Prostate gland (tissue), 2 donors: Measurements from ENCODE around the gene PAK1IP1.

Source experiments
- POLR2AphosphoS5 ChIP-seq: sonication (generic); formaldehyde crosslinking; IDR thresholded peaks from one replicate; pipeline ENCODE4 v1.6.1; 2017; ENCODE audit warnings: antibody characterized with exemption
- TF ChIP-seq, protein P1 (sequence below), 4 experiments: fragments of 200-600 bp in 2 of 4; fragments of 450-650 bp in 2 of 4; sonication (generic) in 2 of 4; IDR thresholded peaks; 1 replicate in 3 of 4; 2 replicates in 1 of 4; pipeline ENCODE4 v1.5.1; 2016 to 2019; ENCODE audit warnings: antibody characterized with exemption in 4 of 4, mild to moderate bottlenecking in 2 of 4, moderate library complexity in 2 of 4

DNA sequence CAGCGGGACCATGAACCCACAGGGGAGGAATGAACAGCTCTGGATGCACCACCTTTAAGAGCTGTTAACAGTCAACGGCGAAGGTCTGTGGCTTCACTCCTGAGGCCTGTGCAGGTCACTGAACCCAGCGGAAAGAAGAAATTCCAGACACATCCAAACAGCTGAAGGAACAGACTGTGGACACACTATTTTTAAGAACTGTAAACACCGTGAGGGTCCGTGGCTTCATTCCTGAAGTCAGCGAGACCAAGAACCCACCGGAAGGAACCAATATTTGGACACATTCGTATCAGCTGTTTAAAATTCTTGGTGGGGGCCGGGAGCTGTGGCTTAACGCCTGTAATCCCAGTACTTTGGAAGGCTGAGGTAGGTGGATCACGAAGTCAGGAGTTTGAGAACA lies 47.5 kb downstream of the PAK1IP1 start:
- TF ChIP-seq, protein P1, sequence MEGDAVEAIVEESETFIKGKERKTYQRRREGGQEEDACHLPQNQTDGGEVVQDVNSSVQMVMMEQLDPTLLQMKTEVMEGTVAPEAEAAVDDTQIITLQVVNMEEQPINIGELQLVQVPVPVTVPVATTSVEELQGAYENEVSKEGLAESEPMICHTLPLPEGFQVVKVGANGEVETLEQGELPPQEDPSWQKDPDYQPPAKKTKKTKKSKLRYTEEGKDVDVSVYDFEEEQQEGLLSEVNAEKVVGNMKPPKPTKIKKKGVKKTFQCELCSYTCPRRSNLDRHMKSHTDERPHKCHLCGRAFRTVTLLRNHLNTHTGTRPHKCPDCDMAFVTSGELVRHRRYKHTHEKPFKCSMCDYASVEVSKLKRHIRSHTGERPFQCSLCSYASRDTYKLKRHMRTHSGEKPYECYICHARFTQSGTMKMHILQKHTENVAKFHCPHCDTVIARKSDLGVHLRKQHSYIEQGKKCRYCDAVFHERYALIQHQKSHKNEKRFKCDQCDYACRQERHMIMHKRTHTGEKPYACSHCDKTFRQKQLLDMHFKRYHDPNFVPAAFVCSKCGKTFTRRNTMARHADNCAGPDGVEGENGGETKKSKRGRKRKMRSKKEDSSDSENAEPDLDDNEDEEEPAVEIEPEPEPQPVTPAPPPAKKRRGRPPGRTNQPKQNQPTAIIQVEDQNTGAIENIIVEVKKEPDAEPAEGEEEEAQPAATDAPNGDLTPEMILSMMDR (IDR thresholded peaks at IDR 0.05), result no peak
- TF ChIP-seq POLR2AphosphoS5, result no peak
